GM12878 (cell line): Measurements from ENCODE around the gene ATXN1. TPM values are rescaled to one million over a fixed set of nuclear protein-coding genes. Genes with fewer than 3 reads are reported as not detected.

Experiments used
- ATAC-seq: fragments of 200-7000 bp; cut with Tn5 transposase; 3 replicates; pipeline ENCODE4 v1.9.1; 2020; ENCODE audit warnings: mild to moderate bottlenecking, moderate library complexity
- BruUV-seq: library from RNA; stranded (reverse); fragments of 400-500 nt; replicated peaks from 2 replicates; lab custom pipeline; 2021; lab: Mats Ljungman, UMichigan
- CTCF ChIA-PET: fragments of 300-600 bp; sonication (Branson Sonifier 250); formaldehyde crosslinking; extraction: SDS; loops from one replicate; lab custom pipeline; 2021; ENCODE audit warnings: inconsistent platforms; lab: Yijun Ruan, JAX
- POLR2A ChIA-PET: fragments of 350-600 bp; formaldehyde crosslinking; extraction: SDS; loops from one replicate; lab custom pipeline; 2021; ENCODE audit warnings: inconsistent platforms; lab: Charles Lee
- RAD21 ChIA-PET: fragments of 300-600 bp; sonication (Branson Sonifier 250); formaldehyde crosslinking; loops from one replicate; lab custom pipeline; 2023; ENCODE audit warnings: antibody characterized with exemption; ENCODE audit not compliant: unreplicated experiment; lab: Charles Lee
- SMC1A ChIA-PET: fragments of 300-600 bp; sonication (Branson Sonifier 250); formaldehyde crosslinking; loops from one replicate; lab custom pipeline; 2023; ENCODE audit not compliant: unreplicated experiment, uncharacterized antibody; lab: Charles Lee
- DNase-seq: peaks from one replicate; pipeline ENCODE4 v3.0.0-alpha.2; 2011; ENCODE audit warnings: low read depth, low spot score
- FAIRE-seq: peaks from 3 replicates; lab custom pipeline; 2011; peaks lifted over from hg19 to GRCh38; lab: Jason Lieb, UNC
- H2AFZ ChIP-seq: 2 replicates; pipeline ENCODE4 v1.6.0; 2011; ENCODE audit warnings: low read depth, low read length, control low read depth; ENCODE audit not compliant: control insufficient read depth
- H3K27ac ChIP-seq: 2 replicates; pipeline ENCODE4 v1.5.1; 2011; ENCODE audit warnings: control low read depth; ENCODE audit not compliant: control insufficient read depth, insufficient read depth
- H3K27me3 ChIP-seq, 2 experiments: replicated peaks in 1 of 2; 2 replicates each; pipeline versions ENCODE4 v1.6.0 to v1.6.1; 2011; ENCODE audit warnings: low read length in 1 of 2; ENCODE audit not compliant: control insufficient read depth in 2 of 2, insufficient read depth in 2 of 2
- H3K36me3 ChIP-seq, 2 experiments: 2 replicates each; pipeline ENCODE4 v1.5.1; 2011; ENCODE audit warnings: low read length in 1 of 2; ENCODE audit not compliant: control insufficient read depth in 2 of 2, insufficient read depth in 2 of 2
- H3K4me1 ChIP-seq: 2 replicates; pipeline ENCODE4 v1.6.1; 2011; ENCODE audit warnings: mild to moderate bottlenecking, low read length, moderate library complexity, mixed read lengths; ENCODE audit not compliant: control insufficient read depth, insufficient read depth
- H3K4me2 ChIP-seq: 2 replicates; pipeline ENCODE4 v1.6.0; 2011; ENCODE audit warnings: control low read depth; ENCODE audit not compliant: control insufficient read depth, insufficient read depth
- H3K4me3 ChIP-seq: fragments of 200-600 bp; sonication (generic); 2 replicates; pipeline ENCODE4 v1.5.1; 2016
- H3K79me2 ChIP-seq: 2 replicates; pipeline ENCODE4 v1.6.0; 2011; ENCODE audit warnings: low read length; ENCODE audit not compliant: control insufficient read depth, insufficient read depth
- H3K9ac ChIP-seq: 2 replicates; pipeline ENCODE4 v1.8.0; 2011; ENCODE audit warnings: low read length, control low read depth, mixed read lengths; ENCODE audit not compliant: control insufficient read depth, insufficient read depth
- H3K9me3 ChIP-seq: replicated peaks from 3 replicates; pipeline ENCODE4 v1.5.1; 2011; ENCODE audit warnings: mild to moderate bottlenecking, low read length; ENCODE audit not compliant: control insufficient read depth, insufficient read depth
- H4K20me1 ChIP-seq: 2 replicates; pipeline ENCODE4 v1.6.0; 2011; ENCODE audit not compliant: control insufficient read depth, insufficient read depth
- CREM ChIP-seq: IDR thresholded peaks from 2 replicates; pipeline ENCODE4 v1.6.1; 2014; ENCODE audit warnings: antibody characterized with exemption, low read depth
- GATAD2B ChIP-seq: fragments of 450-650 bp; conservative IDR thresholded peaks from 2 replicates; pipeline ENCODE4 v1.6.1; 2017; ENCODE audit warnings: low read depth, mild to moderate bottlenecking, moderate library complexity
- HCFC1 ChIP-seq: fragments of 150-350 bp; IDR thresholded peaks from 2 replicates; pipeline ENCODE4 v1.6.1; 2014; ENCODE audit warnings: low read length
- KDM1A ChIP-seq: fragments of 200-600 bp; sonication (generic); IDR thresholded peaks from 2 replicates; pipeline ENCODE4 v1.6.1; 2016; ENCODE audit warnings: borderline replicate concordance
- MEF2A ChIP-seq: IDR thresholded peaks from 2 replicates; pipeline ENCODE4 v1.6.1; 2011; ENCODE audit warnings: low read depth, mild to moderate bottlenecking, low read length, moderate library complexity; ENCODE audit not compliant: insufficient read depth
- MYC ChIP-seq: IDR thresholded peaks from 2 replicates; pipeline ENCODE4 v1.6.1; 2011; ENCODE audit warnings: mild to moderate bottlenecking, low read length, moderate library complexity, inconsistent platforms; ENCODE audit not compliant: insufficient read depth, insufficient replicate concordance, insufficient read length, severe bottlenecking
- RAD21 ChIP-seq: IDR thresholded peaks from 2 replicates; pipeline ENCODE4 v1.6.1; 2011; ENCODE audit warnings: mild to moderate bottlenecking, low read depth, low read length, moderate library complexity; ENCODE audit not compliant: insufficient read depth
- TCF12 ChIP-seq: IDR thresholded peaks from 2 replicates; pipeline ENCODE4 v1.6.1; 2011; ENCODE audit warnings: low read depth, mild to moderate bottlenecking, low read length
- USF2 ChIP-seq: IDR thresholded peaks from 2 replicates; pipeline ENCODE4 v1.6.1; 2011; ENCODE audit warnings: low read depth, low read length, improper control_type of control experiment, borderline replicate concordance
- ZNF622 ChIP-seq: fragments of 450-650 bp; IDR thresholded peaks from 2 replicates; pipeline ENCODE4 v1.6.1; 2017; ENCODE audit warnings: mild to moderate bottlenecking, inconsistent platforms
- WGBS: methylation state at CpG from one replicate; pipeline ENCODE4 v1.1.6; 2016; ENCODE audit warnings: low lambda C conversion rate; ENCODE audit not compliant: insufficient replicate concordance, insufficient coverage; ENCODE audit errors: missing lambda C conversion rate; 5-methylcytosine and 5-hydroxymethylcytosine counted together
- in situ Hi-C: fragments of 300-500 bp; cut with MboI; formaldehyde crosslinking; loops from 9 replicates; pipeline ENCODE4 v1.14.3; 2018; ENCODE audit warnings: mixed read lengths
- intact Hi-C: fragments of 100-400 bp; cut with micrococcal nuclease; formaldehyde crosslinking; loops from one replicate; pipeline ENCODE4 v1.14.2; 2022; ENCODE audit not compliant: unreplicated experiment
- polyA plus RNA-seq, 11 experiments: library from polyadenylated mRNA; depleted of rRNA in 4 of 11; unstranded in 6 of 11; stranded (reverse) in 5 of 11; fragments of >200 nt; fragmentation: Nextera tagmentation in 4 of 11; fragmentation: Illumina TruSeq in 1 of 11; extraction: Ambion mirVana in 4 of 11; extraction: Trizol in 1 of 11; gene quantifications; 1 replicate in 1 of 11; 2 replicates in 10 of 11; pipeline versions ENCODE4 v1.2.1 to v1.2.3, GENCODE V29; 2011 to 2016; ENCODE audit warnings: inconsistent platforms in 2 of 11, missing spikeins in 2 of 11, low read depth in 1 of 11
- total RNA-seq, 4 experiments: library from RNA; depleted of rRNA in 3 of 4; stranded (reverse); fragments of >200 nt in 3 of 4; fragmentation: Illumina TruSeq in 1 of 4; extraction: Trizol in 1 of 4; gene quantifications; 2 replicates each; pipeline versions ENCODE4 v1.2.1 to v1.2.3, GENCODE V29; 2013 to 2021
- TF ChIP-seq, protein P1 (sequence below): IDR thresholded peaks from 2 replicates; pipeline ENCODE4 v1.6.1; 2012; ENCODE audit warnings: low read depth, low read length, improper control_type of control experiment

The ATXN1 gene
- total and polyA plus RNA-seq, 10 of the 15 experiments (the other 5 are each of a cell fraction or from before 2014, with no cell fraction given) = 12.2 to 51.2 (median 20.5) TPM

- Histone ChIP-seq H4K20me1 (no peaks in the 10 kb centered on the region), H2AFZ (no peak overlapping the region), H3K79me2 (no peaks in the 10 kb centered on the region), H3K4me2 (no peak overlapping the region), H3K27me3 (no peaks in the 10 kb centered on the region), H3K9me3 (no peaks in the 10 kb centered on the region; the same call in 2 of the 3 replicates), H3K27ac (no peak overlapping the region), H3K9ac (no peak overlapping the region), H3K36me3 (no peaks in the 10 kb centered on the region), H3K4me3 (no peak overlapping the region), H3K4me1 (no peaks in the 10 kb centered on the region)
- DNase-seq (no peak), FAIRE-seq (no peak), ATAC-seq (no peak)
- RAD21 ChIA-PET = interaction anchor here (1.0 kb wide), 1 partner anchor 20 kb away, joined by 3 read pairs; no protein-coding TSS in a partner anchor
- 79% methylated on average over 4 of the region's 4 CpGs for WGBS
- no TSS peak for BruUV-seq
- CTCF ChIA-PET = interaction anchor here (1.0 to 1.7 kb wide), 4 partner anchors 9 to 178 kb away, joined by 3 to 5 read pairs (median 4); no protein-coding TSS in a partner anchor
- SMC1A ChIA-PET = interaction anchor here (0.9 kb wide), 1 partner anchor 9 kb away, joined by 4 read pairs; no protein-coding TSS in a partner anchor
- in situ Hi-C loops = no loop called here
- intact Hi-C loops = no loop called here
- no peak for TF ChIP-seq CREM
- no peak for TF ChIP-seq KDM1A
- no peak for TF ChIP-seq RAD21
- TF ChIP-seq, protein P1, sequence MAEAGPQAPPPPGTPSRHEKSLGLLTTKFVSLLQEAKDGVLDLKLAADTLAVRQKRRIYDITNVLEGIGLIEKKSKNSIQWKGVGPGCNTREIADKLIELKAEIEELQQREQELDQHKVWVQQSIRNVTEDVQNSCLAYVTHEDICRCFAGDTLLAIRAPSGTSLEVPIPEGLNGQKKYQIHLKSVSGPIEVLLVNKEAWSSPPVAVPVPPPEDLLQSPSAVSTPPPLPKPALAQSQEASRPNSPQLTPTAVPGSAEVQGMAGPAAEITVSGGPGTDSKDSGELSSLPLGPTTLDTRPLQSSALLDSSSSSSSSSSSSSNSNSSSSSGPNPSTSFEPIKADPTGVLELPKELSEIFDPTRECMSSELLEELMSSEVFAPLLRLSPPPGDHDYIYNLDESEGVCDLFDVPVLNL = no peak
- TF ChIP-seq TCF12 = no peak
- no peak for TF ChIP-seq MYC
- TF ChIP-seq GATAD2B = no peak
- TF ChIP-seq ZNF622 = no peak
- TF ChIP-seq USF2 = no peak
- no peak for TF ChIP-seq MEF2A
- no peak for TF ChIP-seq HCFC1
- POLR2A ChIA-PET = interaction anchor here (0.6 to 0.9 kb wide), 2 partner anchors 21 to 62 kb away, joined by 3 to 5 read pairs; no protein-coding TSS in a partner anchor
Observed at GRCh38 chr6:16783509-16783908, 22.2 kb upstream of the ATXN1 start.
